GM19023 (cell line): ENCODE data around the gene SPAG16.

Source experiments
- ATAC-seq: cut with Tn5 transposase; IDR thresholded peaks from one replicate; pipeline ENCODE4 v1.9.1; 2021; ENCODE audit warnings: mild to moderate bottlenecking, moderate library complexity; ENCODE audit not compliant: unreplicated experiment

The SPAG16 gene

GRCh38 chr2:213787869-213788268 is 503.6 kb downstream of the SPAG16 start:
- ATAC-seq, result no peak

DNA sequence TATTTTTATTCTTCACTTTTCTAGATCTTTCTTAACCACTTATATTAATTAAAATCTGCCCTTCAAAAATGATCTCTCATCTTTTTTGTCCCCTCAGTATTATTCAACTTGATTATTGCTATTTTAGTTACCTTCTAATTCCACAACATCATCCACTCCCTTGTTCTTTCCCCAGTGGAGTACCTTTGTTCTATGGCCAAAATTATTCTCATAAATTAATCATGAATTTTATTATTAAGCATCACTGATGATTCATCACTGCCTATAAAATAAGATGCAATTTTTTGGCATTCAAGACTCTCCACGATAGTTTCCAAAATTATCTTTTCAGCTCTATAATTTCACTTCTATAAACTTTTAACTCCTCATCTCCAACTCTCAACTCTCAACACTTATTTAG is 505.7 kb downstream of the SPAG16 start:
- no peak for ATAC-seq

GRCh38 chr2:213792045-213792444 is 507.8 kb downstream of the SPAG16 start:
- no peak for ATAC-seq

- no peak for ATAC-seq
These were observed 522.0 kb downstream of the SPAG16 start for GRCh38 chr2:213806125-213806726.

DNA sequence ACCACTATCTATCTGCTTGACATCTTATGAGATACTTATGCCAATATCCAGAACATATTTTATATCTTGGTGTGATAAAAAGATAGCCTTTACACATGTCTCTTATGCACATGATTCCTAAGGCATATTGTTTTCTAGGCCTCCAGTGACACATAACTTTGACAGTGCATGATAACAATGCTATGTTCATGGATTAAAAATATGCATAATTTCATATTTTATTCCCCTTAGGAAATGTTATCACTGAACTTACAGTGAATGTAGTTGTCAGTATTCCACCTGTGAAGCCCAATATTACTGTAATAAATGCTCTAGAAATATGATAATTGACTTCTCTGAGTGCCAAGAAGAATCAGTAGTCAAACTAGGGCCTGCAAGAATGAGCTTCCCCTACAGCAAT is 532.3 kb downstream of the SPAG16 start:
- ATAC-seq, result no peak

DNA sequence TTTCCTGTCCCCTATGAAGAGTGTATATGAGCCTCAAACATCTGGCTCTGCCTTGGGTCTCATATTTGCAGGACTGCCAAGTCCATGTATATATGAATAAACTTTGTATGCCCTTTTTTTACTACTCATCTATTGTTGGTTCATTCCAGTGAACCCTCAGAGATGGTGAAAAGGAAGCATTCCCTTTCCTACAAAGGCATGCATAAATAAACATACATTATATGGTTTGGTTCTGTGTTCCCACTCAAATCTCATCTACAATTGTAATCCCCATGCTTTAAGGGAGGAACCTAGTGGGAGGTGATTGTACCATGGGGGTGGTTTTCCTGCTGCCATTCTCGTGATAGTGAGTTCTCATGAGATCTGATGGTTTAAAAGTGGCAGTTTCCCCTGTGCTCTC is 534.2 kb downstream of the SPAG16 start:
- no peak for ATAC-seq

DNA sequence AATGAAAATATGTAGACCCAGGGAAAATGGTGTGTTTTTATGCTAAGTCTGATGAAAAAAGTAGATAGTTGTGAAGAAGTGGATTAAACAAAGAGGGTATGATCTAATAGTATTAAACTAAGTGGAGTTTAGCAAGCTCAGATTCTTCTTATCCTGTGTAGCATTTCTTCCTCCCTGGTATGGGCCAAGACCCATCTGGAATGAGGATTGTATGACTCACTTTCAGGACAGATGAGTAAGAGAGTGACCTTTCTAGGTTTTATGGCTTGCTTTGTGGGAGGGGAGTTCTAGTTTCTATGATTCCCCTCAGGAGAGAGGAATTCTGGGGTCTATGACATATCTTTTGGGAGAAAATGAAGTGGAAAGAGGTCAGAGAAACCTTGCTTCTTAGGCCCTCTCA is 550.1 kb downstream of the SPAG16 start:
- no peak for ATAC-seq

- ATAC-seq, result no peak
These were observed 550.5 kb downstream of the SPAG16 start for GRCh38 chr2:213834746-213835145.

- ATAC-seq, result no peak
These were observed 562.6 kb downstream of the SPAG16 start for GRCh38 chr2:213846856-213847255.

GRCh38 chr2:213847316-213847715 is 563.1 kb downstream of the SPAG16 start:
- ATAC-seq, result no peak

GRCh38 chr2:213848631-213849030 is 564.4 kb downstream of the SPAG16 start:
- ATAC-seq, result no peak

GRCh38 chr2:213861638-213862037 is 577.4 kb downstream of the SPAG16 start:
- ATAC-seq, result no peak

GRCh38 chr2:213862407-213863076 is 578.3 kb downstream of the SPAG16 start:
- no peak for ATAC-seq

GRCh38 chr2:213863541-213863940 is 579.3 kb downstream of the SPAG16 start:
- ATAC-seq, result no peak

GRCh38 chr2:213868526-213868925 is 584.3 kb downstream of the SPAG16 start:
- ATAC-seq, result no peak

DNA sequence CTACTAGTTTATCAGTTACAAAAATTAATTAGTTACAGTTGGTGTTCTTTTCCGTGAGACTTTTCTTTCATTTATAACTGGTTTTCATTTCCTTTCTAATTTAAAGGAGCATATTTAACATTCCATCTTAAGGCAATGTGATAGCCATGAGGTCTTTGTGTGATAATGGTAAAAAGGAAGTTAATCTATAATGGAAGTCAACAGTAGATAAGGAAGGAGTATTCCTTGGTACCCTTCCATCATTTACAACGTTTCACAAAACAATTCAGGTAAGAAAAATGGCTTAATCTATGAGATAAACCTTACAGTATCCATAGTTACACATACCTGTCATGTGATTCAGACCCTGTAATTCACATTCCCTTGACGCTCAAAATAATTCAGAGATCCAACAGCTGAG is 601.2 kb downstream of the SPAG16 start:
- no peak for ATAC-seq

DNA sequence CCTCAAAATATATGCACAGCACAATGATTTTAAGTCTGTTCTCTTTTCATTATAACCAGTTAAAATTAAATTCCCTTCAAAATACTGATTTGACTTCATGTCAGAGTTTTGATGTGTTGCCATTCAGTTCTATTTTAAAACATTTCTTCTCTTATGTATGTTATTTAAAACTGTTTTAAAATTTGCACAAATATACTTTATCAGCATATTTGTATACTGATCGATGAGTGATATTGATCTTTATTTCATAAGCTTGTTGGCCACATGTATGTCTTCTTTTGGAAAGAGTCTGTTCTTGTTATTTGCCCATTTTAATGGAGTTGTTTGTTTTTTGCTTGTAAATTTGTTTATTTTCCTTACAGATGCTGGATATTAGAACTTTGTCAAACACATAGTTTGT is 630.2 kb downstream of the SPAG16 start:
- ATAC-seq, result no peak

GRCh38 chr2:213920014-213920413 is 635.8 kb downstream of the SPAG16 start:
- ATAC-seq, result no peak

- ATAC-seq, result no peak
These were observed 639.3 kb downstream of the SPAG16 start for GRCh38 chr2:213923543-213923942.

- peak; percentile 97 for ATAC-seq
These were observed 650.3 kb downstream of the SPAG16 start for GRCh38 chr2:213934560-213934959.

DNA sequence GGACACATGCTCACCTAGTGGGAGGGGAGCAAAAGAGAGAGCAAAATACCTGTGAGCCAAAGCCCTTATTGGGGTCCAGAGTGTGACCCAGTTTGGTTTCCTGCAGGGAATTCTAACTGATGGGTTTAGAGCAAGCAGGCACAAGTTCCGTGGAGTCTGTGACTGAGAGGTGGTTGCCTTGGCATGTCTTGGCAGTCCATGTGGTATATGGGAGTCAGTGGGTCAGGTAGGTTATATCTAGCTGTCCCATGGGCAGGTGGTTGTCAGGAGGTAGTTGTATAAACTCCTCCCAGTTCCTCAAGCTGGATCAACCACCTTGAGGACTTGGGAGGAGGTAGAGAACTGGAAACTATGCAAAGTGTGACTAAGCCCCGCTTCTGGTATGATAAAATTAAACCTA is 673.8 kb downstream of the SPAG16 start:
- ATAC-seq, result no peak

DNA sequence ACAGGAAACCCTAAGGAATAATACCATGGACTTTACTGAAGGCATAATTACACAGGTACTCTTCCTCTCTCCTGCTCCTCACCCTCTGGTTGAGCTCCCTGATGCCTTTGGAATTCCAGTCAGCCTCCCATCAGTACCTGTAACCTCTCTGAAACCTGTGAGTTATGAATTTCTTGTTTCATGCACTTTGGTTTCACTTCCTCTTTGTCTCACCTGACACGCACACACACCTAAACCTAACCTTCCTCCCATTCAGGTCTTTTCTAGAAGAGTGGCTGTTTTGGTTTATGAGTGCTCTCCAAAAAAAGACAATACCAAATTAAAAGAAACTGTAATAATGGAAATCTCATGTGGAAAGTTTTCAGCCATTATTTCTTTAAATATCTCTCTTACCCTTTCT is 675.3 kb downstream of the SPAG16 start:
- ATAC-seq, result no peak

GRCh38 chr2:213971536-213971935 is 687.3 kb downstream of the SPAG16 start:
- ATAC-seq, result no peak
